Fibroblast of lung (primary cell): ENCODE data around the gene PADI6. TPM values are rescaled to one million over a fixed set of nuclear protein-coding genes. Genes with fewer than 3 reads are reported as not detected.

ENCODE experiments used
- DNase-seq, 2 donors: peaks; one replicate each; pipeline versions ENCODE4 v3.0.0 to v3.0.0-alpha.2; 2010; ENCODE audit warnings: low read depth in 2 of 2
- H2AFZ ChIP-seq: 2 replicates; pipeline ENCODE4 v1.5.1; 2012; ENCODE audit warnings: low read length, control low read depth, inconsistent platforms
- H3K27ac ChIP-seq: 2 replicates; pipeline ENCODE4 v1.5.1; 2011; ENCODE audit warnings: low read length, control low read depth; ENCODE audit not compliant: insufficient read depth
- H3K27me3 ChIP-seq: 2 replicates; pipeline ENCODE4 v1.5.1; 2011; ENCODE audit warnings: mild to moderate bottlenecking, low read length; ENCODE audit not compliant: control insufficient read depth, insufficient read depth
- H3K36me3 ChIP-seq: 2 replicates; pipeline ENCODE4 v1.5.1; 2011; ENCODE audit warnings: low read length; ENCODE audit not compliant: control insufficient read depth, insufficient read depth
- H3K4me1 ChIP-seq: 2 replicates; pipeline ENCODE4 v1.5.1; 2011; ENCODE audit warnings: low read length; ENCODE audit not compliant: control insufficient read depth, insufficient read depth; ENCODE audit errors: extremely low read depth
- H3K4me2 ChIP-seq: 2 replicates; pipeline ENCODE4 v1.5.1; 2011; ENCODE audit warnings: low read length, control low read depth; ENCODE audit not compliant: insufficient read depth; ENCODE audit errors: extremely low read depth
- H3K4me3 ChIP-seq, 4 experiments: fragments of 200-600 bp in 1 of 4; sonication (generic) in 1 of 4; replicated peaks in 1 of 4; 2 replicates each; pipeline ENCODE4 v1.5.1; 2011 to 2016; ENCODE audit warnings: low read length in 4 of 4, low read depth in 3 of 4, mild to moderate bottlenecking in 3 of 4, control low read depth in 2 of 4, inconsistent platforms in 1 of 4, mixed read lengths in 1 of 4; ENCODE audit not compliant: insufficient read depth in 1 of 4; ENCODE audit errors: control extremely low read depth in 1 of 4
- H3K79me2 ChIP-seq: 2 replicates; pipeline ENCODE4 v1.5.1; 2012; ENCODE audit warnings: mild to moderate bottlenecking, low read length, inconsistent platforms; ENCODE audit not compliant: control insufficient read depth, insufficient read depth
- H3K9ac ChIP-seq: 2 replicates; pipeline ENCODE4 v1.5.1; 2011; ENCODE audit warnings: mild to moderate bottlenecking, low read length, control low read depth; ENCODE audit not compliant: insufficient read depth
- H3K9me3 ChIP-seq: 2 replicates; pipeline ENCODE4 v1.5.1; 2012; ENCODE audit warnings: low read depth, low read length; ENCODE audit not compliant: control insufficient read depth, insufficient read depth
- H4K20me1 ChIP-seq: 2 replicates; pipeline ENCODE4 v1.5.1; 2011; ENCODE audit warnings: low read length; ENCODE audit not compliant: control insufficient read depth, insufficient read depth; ENCODE audit errors: extremely low read depth
- EZH2 ChIP-seq: IDR thresholded peaks from 2 replicates; pipeline ENCODE4 v1.5.1; 2012; ENCODE audit warnings: low read length, control low read depth, mild to moderate bottlenecking; ENCODE audit errors: missing control alignments
- polyA plus RNA-seq, 2 donors: library from polyadenylated mRNA; depleted of rRNA in 1 of 2; stranded (reverse) in 1 of 2; unstranded in 1 of 2; fragments of >200 nt; gene quantifications; 2 replicates each; pipeline ENCODE4 v1.2.1, GENCODE V29; 2011 to 2012; ENCODE audit warnings: missing spikeins in 1 of 2
- total RNA-seq: library from RNA; depleted of rRNA; stranded (reverse); fragments of >200 nt; gene quantifications from 2 replicates; pipeline ENCODE4 v1.2.1, GENCODE V29; 2014
- TF ChIP-seq, protein P1 (sequence below), 2 donors: IDR thresholded peaks in 1 of 2; conservative IDR thresholded peaks in 1 of 2; 1 replicate in 1 of 2; 2 replicates in 1 of 2; pipeline ENCODE4 v1.5.1; 2011 to 2012; ENCODE audit warnings: low read length in 2 of 2, control low read depth in 1 of 2, inconsistent platforms in 1 of 2, low read depth in 1 of 2, mild to moderate bottlenecking in 1 of 2

Gene PADI6
- total and polyA plus RNA-seq, 2 donors (not counting 1 experiment from before 2014, with no cell fraction given) = not detected

- Histone ChIP-seq H3K4me3 (no peak overlapping the region), H3K4me2 (no peak overlapping the region), H4K20me1 (no peaks in the 10 kb centered on the region), H3K4me1 (no peaks in the 10 kb centered on the region), H2AFZ (no peak overlapping the region), H3K9ac (no peak overlapping the region), H3K79me2 (no peaks in the 10 kb centered on the region), H3K27ac (no peak overlapping the region), H3K9me3 (no peaks in the 10 kb centered on the region), H3K27me3 (no peaks in the 10 kb centered on the region), H3K36me3 (no peaks in the 10 kb centered on the region)
- TF ChIP-seq EZH2 = no peak
- TF ChIP-seq, protein P1, sequence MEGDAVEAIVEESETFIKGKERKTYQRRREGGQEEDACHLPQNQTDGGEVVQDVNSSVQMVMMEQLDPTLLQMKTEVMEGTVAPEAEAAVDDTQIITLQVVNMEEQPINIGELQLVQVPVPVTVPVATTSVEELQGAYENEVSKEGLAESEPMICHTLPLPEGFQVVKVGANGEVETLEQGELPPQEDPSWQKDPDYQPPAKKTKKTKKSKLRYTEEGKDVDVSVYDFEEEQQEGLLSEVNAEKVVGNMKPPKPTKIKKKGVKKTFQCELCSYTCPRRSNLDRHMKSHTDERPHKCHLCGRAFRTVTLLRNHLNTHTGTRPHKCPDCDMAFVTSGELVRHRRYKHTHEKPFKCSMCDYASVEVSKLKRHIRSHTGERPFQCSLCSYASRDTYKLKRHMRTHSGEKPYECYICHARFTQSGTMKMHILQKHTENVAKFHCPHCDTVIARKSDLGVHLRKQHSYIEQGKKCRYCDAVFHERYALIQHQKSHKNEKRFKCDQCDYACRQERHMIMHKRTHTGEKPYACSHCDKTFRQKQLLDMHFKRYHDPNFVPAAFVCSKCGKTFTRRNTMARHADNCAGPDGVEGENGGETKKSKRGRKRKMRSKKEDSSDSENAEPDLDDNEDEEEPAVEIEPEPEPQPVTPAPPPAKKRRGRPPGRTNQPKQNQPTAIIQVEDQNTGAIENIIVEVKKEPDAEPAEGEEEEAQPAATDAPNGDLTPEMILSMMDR (conservative IDR thresholded peaks at IDR 0.05 in 1 of 2, IDR thresholded peaks at IDR 0.05 in 1 of 2; ENCODE audit: low read depth in 1 of 2, low read length in 2 of 2) = no peak
- no peak for DNase-seq
These were observed 16.1 kb upstream of the PADI6 start for GRCh38 chr1:17355898-17356297.

DNA sequence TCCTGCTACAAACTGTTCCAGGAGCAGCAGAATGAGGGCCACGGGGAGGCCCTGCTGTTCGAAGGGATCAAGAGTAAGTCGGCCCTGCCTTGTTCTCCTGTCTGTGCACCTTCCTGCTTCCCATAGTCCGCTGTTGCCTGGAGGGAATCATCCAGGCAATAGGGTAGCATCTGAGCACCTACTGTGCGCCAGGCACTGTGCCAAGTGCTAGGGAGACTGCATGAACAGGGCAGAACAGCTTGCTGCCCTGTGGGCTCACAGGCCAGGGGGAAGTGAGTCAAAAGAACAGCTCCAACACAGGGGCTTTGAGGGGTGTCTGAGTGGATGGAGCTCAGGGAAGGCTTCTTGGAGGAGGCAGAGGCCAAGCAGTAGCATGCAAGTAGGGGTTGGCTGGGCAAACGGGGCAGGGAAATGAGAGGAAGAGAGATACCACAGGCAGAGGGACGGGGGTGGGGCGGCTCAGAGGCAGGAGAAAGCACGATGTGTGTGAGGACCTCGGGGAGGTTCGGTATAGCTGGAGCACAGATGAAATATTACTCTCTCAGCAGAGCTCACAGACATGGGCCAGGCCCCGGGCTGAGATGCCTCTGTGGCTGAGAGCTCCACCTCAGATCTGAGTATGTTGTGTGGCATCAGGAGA is 15.5 kb upstream of the PADI6 start:
- no peak overlapping the region for H3K27ac ChIP-seq
- no peak for DNase-seq
- H3K79me2 ChIP-seq = no peaks in the 10 kb centered on the region
- no peak overlapping the region for H3K9ac ChIP-seq
- H3K4me1 ChIP-seq = no peaks in the 10 kb centered on the region
- no peaks in the 10 kb centered on the region for H3K27me3 ChIP-seq
- no peaks in the 10 kb centered on the region for H4K20me1 ChIP-seq
- TF ChIP-seq, protein P1 (conservative IDR thresholded peaks at IDR 0.05 in 1 of 2, IDR thresholded peaks at IDR 0.05 in 1 of 2; ENCODE audit: low read depth in 1 of 2, low read length in 2 of 2) = no peak
- TF ChIP-seq EZH2 = no peak
- no peak overlapping the region for H3K4me3 ChIP-seq
- H3K9me3 ChIP-seq = no peaks in the 10 kb centered on the region
- H3K4me2 ChIP-seq = no peak overlapping the region
- no peak overlapping the region for H2AFZ ChIP-seq
- no peaks in the 10 kb centered on the region for H3K36me3 ChIP-seq

DNA sequence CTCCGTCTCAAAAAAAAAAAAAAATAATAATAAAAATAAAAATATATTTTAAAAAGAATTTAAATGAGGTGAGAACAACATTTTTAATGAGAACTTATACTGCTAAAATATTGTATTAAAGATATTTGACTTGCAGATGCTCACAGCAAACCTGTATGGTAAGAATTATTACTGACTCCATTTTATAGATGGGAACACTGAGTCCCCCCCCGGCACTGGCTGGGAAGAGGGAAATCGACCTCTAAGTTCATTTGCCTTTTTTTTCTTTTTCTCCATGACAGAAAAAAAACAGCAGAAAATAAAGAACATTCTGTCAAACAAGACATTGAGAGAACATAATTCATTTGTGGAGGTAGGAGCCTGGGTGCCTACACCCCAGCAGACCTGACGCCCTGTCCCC is 13.4 kb upstream of the PADI6 start:
- no peak overlapping the region for H2AFZ ChIP-seq
- H3K27ac ChIP-seq = no peak overlapping the region
- no peak for TF ChIP-seq EZH2
- TF ChIP-seq, protein P1 (conservative IDR thresholded peaks at IDR 0.05 in 1 of 2, IDR thresholded peaks at IDR 0.05 in 1 of 2; ENCODE audit: low read depth in 1 of 2, low read length in 2 of 2) = no peak
- DNase-seq = no peak
- H3K4me3 ChIP-seq = no peak overlapping the region
- no peak overlapping the region for H3K4me2 ChIP-seq
- no peaks in the 10 kb centered on the region for H3K9me3 ChIP-seq
- H3K4me1 ChIP-seq = no peaks in the 10 kb centered on the region
- H3K27me3 ChIP-seq = no peaks in the 10 kb centered on the region
- H4K20me1 ChIP-seq = no peaks in the 10 kb centered on the region
- no peak overlapping the region for H3K9ac ChIP-seq
- no peaks in the 10 kb centered on the region for H3K36me3 ChIP-seq
- H3K79me2 ChIP-seq = no peaks in the 10 kb centered on the region
